ENCODE results near the gene GFPT1. TPM values are rescaled to one million over a fixed set of nuclear protein-coding genes. Genes with fewer than 3 reads are reported as not detected.

The GFPT1 gene
- 7.2 to 12.9 TPM (median 12.1 TPM) in 3 replicates for polyA plus RNA-seq
- 71.4 TPM for polyA plus RNA-seq (2011; ENCODE audit: low read depth)
- 6.7 and 11.8 TPM in 2 replicates for polyA plus RNA-seq (2011; cell fraction: cytosol; rRNA removed)
- polyA plus RNA-seq (2011; cell fraction: nucleus; rRNA removed) = 10.4 and 14.3 TPM in 2 replicates
- polyA plus RNA-seq (2012; ENCODE audit: low replicate concordance) = 15.6 and 24.5 TPM in 2 replicates
- polyA minus RNA-seq = 8.3 to 16.4 TPM (median 8.7 TPM) in 3 replicates
- polyA minus RNA-seq (2011; cell fraction: cytosol; rRNA and poly(A)+ RNA removed) = 31.1 TPM
- 10.4 and 24.2 TPM in 2 replicates for polyA minus RNA-seq (2011; cell fraction: nucleus; rRNA and poly(A)+ RNA removed)

GRCh38 chr2:69386789-69387734 lies at the start of gene GFPT1:
GFPT1 (minus strand) TSS chr2:69387227; CDS start chr2:69387071, 156 bp downstream.
- dilution Hi-C loops (cut with MboI; ENCODE audit: extremely low pct_ligation_motif_present, low sequenced_read_pairs) = no loop called here
- TF ChIP-seq CTCF (optimal IDR thresholded peaks at IDR 0.05 in 1 of 3, IDR thresholded peaks at IDR 0.05 in 1 of 3, conservative IDR thresholded peaks at IDR 0.05 in 1 of 3; ENCODE audit: extremely low read depth in 1 of 3, insufficient read depth in 2 of 3, low read length in 3 of 3) = no peak
- no peak for TF ChIP-seq EZH2 (IDR thresholded peaks at IDR 0.05; ENCODE audit: low read length)
- H2AFZ ChIP-seq (ENCODE audit: control insufficient read depth, low read length) = peak within 1 kb of the TSS; percentile 93
- FAIRE-seq (no peak), DNase-seq (ENCODE audit: low read depth, low spot score) (peak; percentile 41)
- peaks cover 21% of the 10 kb centered on the region for H3K4me1 ChIP-seq (ENCODE audit: control insufficient read depth, extremely low read depth, insufficient read depth, low read length)
- peak within 1 kb of the TSS; percentile 70 to 99 (median 98) for H3K4me3 ChIP-seq (ENCODE audit: control insufficient read depth in 2 of 3, extremely low read depth in 1 of 3, insufficient read depth in 2 of 3, low read depth in 1 of 3, low read length in 3 of 3)
- no peaks in the 10 kb centered on the region for H3K9me3 ChIP-seq (ENCODE audit: control insufficient read depth, low read depth, low read length)
- H4K20me1 ChIP-seq (ENCODE audit: control insufficient read depth, extremely low read depth, insufficient read depth, low read length) = no peaks in the 10 kb centered on the region
- H3K27ac ChIP-seq (ENCODE audit: control insufficient read depth, insufficient read depth, low read length) = peak within 1 kb of the TSS; percentile 92
- H3K4me2 ChIP-seq (ENCODE audit: control insufficient read depth, extremely low read depth, insufficient read depth, low read depth, low read length) = peak within 1 kb of the TSS; percentile 99
- no peaks in the 10 kb centered on the region for H3K9me1 ChIP-seq (ENCODE audit: control insufficient read depth, extremely low read depth, insufficient read depth, low read length)
- H3K79me2 ChIP-seq (ENCODE audit: control insufficient read depth, insufficient read depth, low read length) = peaks cover 44% of the 10 kb centered on the region
- peaks cover 0 to 3% of the 10 kb centered on the region in 2 experiments for H3K36me3 ChIP-seq (ENCODE audit: control insufficient read depth in 2 of 2, extremely low read depth in 1 of 2, insufficient read depth in 2 of 2, low read length in 2 of 2)
- peak within 1 kb of the TSS; percentile 91 for H3K9ac ChIP-seq (ENCODE audit: control insufficient read depth, extremely low read depth, insufficient read depth, low read length)
- H3K27me3 ChIP-seq (ENCODE audit: control insufficient read depth, extremely low read depth, insufficient read depth, low read length) = no peaks in the 10 kb centered on the region

GRCh38 chr2:69436596-69436937 lies 49.5 kb upstream of the GFPT1 start:
- Histone ChIP-seq H3K9ac (ENCODE audit: control insufficient read depth, extremely low read depth, insufficient read depth, low read length) (peak overlapping the region; percentile 84), H3K4me2 (ENCODE audit: control insufficient read depth, extremely low read depth, insufficient read depth, low read depth, low read length) (peak overlapping the region; percentile 85), H3K4me1 (ENCODE audit: control insufficient read depth, extremely low read depth, insufficient read depth, low read length) (peaks cover 14% of the 10 kb centered on the region), H2AFZ (ENCODE audit: control insufficient read depth, low read length) (peak overlapping the region; percentile 99), H3K27ac (ENCODE audit: control insufficient read depth, insufficient read depth, low read length) (peak overlapping the region; percentile 94), H3K79me2 (ENCODE audit: control insufficient read depth, insufficient read depth, low read length) (peaks cover 20% of the 10 kb centered on the region), H3K27me3 (ENCODE audit: control insufficient read depth, extremely low read depth, insufficient read depth, low read length) (no peaks in the 10 kb centered on the region), H3K36me3 (ENCODE audit: control insufficient read depth in 2 of 2, extremely low read depth in 1 of 2, insufficient read depth in 2 of 2, low read length in 2 of 2) (no peaks in the 10 kb centered on the region), H3K4me3 (ENCODE audit: control insufficient read depth in 2 of 3, extremely low read depth in 1 of 3, insufficient read depth in 2 of 3, low read depth in 1 of 3, low read length in 3 of 3) (peak overlapping the region; percentile 68 to 97 (median 87)), H3K9me1 (ENCODE audit: control insufficient read depth, extremely low read depth, insufficient read depth, low read length) (no peaks in the 10 kb centered on the region), H4K20me1 (ENCODE audit: control insufficient read depth, extremely low read depth, insufficient read depth, low read length) (no peaks in the 10 kb centered on the region), H3K9me3 (ENCODE audit: control insufficient read depth, low read depth, low read length) (peaks cover 2% of the 10 kb centered on the region)
- dilution Hi-C loops (cut with MboI; ENCODE audit: extremely low pct_ligation_motif_present, low sequenced_read_pairs) = no loop called here
- TF ChIP-seq EZH2 (IDR thresholded peaks at IDR 0.05; ENCODE audit: low read length) (no peak), CTCF (optimal IDR thresholded peaks at IDR 0.05 in 1 of 3, IDR thresholded peaks at IDR 0.05 in 1 of 3, conservative IDR thresholded peaks at IDR 0.05 in 1 of 3; ENCODE audit: extremely low read depth in 1 of 3, insufficient read depth in 2 of 3, low read length in 3 of 3) (no peak)
- DNase-seq (ENCODE audit: low read depth, low spot score) (no peak), FAIRE-seq (no peak)

Data from keratinocyte (primary cell).